Bronchial epithelial cell (primary cell): Measurements from ENCODE around the gene SYT17. TPM values are rescaled to one million over a fixed set of nuclear protein-coding genes. Genes with fewer than 3 reads are reported as not detected.

Experiments used
- DNase-seq: peaks from one replicate; pipeline ENCODE4 v3.0.0-alpha.2; 2010; ENCODE audit warnings: low read depth
- FAIRE-seq: peaks from 2 replicates; lab custom pipeline; 2011; peaks lifted over from hg19 to GRCh38; lab: Jason Lieb, UNC
- H3K27me3 ChIP-seq: 2 replicates; pipeline ENCODE4 v1.5.1; 2011; ENCODE audit warnings: low read length; ENCODE audit not compliant: control insufficient read depth, insufficient read depth
- H3K36me3 ChIP-seq: 2 replicates; pipeline ENCODE4 v1.5.1; 2011; ENCODE audit warnings: low read length; ENCODE audit not compliant: control insufficient read depth, insufficient read depth
- H3K4me3 ChIP-seq: 2 replicates; pipeline ENCODE4 v1.5.1; 2011; ENCODE audit warnings: mild to moderate bottlenecking, low read depth, low read length, control low read depth
- total RNA-seq: library from RNA; depleted of rRNA; stranded (reverse); fragments of >200 nt; gene quantifications from 2 replicates; pipeline ENCODE4 v1.2.1, GENCODE V29; 2014
- TF ChIP-seq, protein P1 (sequence below): IDR thresholded peaks from 2 replicates; pipeline ENCODE4 v1.5.1; 2011; ENCODE audit warnings: mild to moderate bottlenecking, moderate library complexity, low read length, control low read depth, inconsistent platforms; ENCODE audit not compliant: insufficient read depth, severe bottlenecking

The SYT17 gene
- total RNA-seq, 1 donor from 2014 or later: 1.1 TPM

DNA sequence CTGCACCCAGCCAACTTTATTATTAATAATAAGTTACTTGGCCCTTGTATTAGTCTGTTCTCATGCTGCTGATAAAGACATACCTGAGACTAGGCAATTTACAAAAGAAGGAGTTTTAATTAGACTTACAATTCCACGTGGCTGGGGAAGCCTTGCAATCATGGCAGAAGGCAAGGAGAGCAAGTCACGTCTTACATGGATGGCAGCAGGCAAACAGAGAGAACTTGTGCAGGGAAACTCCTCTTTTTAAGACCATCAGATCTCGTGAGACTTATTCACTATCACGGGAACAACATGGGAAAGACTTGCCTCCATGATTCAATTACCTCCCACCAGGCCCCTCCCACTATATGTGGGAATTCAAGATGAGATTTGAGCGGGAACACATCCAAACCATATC lies 47.7 kb downstream of the SYT17 start:
- no peak overlapping the region for H3K4me3 ChIP-seq
- no peaks in the 10 kb centered on the region for H3K27me3 ChIP-seq
- DNase-seq (no peak), FAIRE-seq (no peak)
- TF ChIP-seq, protein P1, sequence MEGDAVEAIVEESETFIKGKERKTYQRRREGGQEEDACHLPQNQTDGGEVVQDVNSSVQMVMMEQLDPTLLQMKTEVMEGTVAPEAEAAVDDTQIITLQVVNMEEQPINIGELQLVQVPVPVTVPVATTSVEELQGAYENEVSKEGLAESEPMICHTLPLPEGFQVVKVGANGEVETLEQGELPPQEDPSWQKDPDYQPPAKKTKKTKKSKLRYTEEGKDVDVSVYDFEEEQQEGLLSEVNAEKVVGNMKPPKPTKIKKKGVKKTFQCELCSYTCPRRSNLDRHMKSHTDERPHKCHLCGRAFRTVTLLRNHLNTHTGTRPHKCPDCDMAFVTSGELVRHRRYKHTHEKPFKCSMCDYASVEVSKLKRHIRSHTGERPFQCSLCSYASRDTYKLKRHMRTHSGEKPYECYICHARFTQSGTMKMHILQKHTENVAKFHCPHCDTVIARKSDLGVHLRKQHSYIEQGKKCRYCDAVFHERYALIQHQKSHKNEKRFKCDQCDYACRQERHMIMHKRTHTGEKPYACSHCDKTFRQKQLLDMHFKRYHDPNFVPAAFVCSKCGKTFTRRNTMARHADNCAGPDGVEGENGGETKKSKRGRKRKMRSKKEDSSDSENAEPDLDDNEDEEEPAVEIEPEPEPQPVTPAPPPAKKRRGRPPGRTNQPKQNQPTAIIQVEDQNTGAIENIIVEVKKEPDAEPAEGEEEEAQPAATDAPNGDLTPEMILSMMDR: no peak
- no peaks in the 10 kb centered on the region for H3K36me3 ChIP-seq

DNA sequence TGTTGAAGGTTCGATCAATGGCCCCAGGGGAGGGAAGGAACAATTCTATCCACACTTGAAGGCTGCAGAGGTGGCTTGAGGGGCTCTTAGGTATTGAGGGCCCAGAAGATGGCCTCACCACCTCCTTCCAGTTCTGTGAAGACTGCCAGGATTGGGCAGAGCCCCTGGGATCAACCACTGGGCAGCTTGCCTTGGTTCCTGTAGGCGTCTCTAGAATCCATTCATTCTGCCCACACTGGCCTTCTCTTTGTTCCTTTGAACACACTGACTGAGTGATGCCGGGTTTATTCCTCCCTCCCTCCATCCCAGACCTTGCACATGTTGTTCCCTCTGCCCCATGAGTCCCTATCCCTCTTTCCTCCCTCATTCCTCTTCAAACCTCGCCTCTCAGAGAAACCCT lies 50.5 kb downstream of the SYT17 start:
- Histone ChIP-seq H3K4me3 (no peak overlapping the region), H3K36me3 (no peaks in the 10 kb centered on the region), H3K27me3 (no peaks in the 10 kb centered on the region)
- TF ChIP-seq, protein P1: no peak
- FAIRE-seq (no peak), DNase-seq (no peak)

DNA sequence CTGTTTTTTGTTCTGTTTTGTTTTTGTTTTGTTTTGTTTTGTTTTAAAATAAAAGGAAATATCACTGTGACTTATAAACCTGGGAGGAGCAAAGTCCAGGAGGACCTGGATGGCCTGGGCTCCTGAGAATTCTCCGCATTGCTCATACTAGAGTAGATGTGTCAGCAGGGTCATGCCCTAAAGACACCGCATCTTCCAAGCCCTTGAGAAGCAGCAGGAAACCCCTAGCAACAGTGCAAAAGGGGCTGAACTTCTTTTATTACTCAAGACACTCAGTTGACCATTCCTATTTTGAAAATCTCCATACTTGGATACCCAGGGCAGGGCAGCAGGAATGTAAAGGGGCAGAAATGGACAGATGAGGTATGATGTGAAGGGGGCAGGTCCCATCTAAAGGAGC lies 51.8 kb downstream of the SYT17 start:
- FAIRE-seq: no peak
- Histone ChIP-seq H3K4me3 (no peak overlapping the region), H3K36me3 (no peaks in the 10 kb centered on the region), H3K27me3 (no peaks in the 10 kb centered on the region)
- TF ChIP-seq, protein P1: no peak
- DNase-seq: no peak

DNA sequence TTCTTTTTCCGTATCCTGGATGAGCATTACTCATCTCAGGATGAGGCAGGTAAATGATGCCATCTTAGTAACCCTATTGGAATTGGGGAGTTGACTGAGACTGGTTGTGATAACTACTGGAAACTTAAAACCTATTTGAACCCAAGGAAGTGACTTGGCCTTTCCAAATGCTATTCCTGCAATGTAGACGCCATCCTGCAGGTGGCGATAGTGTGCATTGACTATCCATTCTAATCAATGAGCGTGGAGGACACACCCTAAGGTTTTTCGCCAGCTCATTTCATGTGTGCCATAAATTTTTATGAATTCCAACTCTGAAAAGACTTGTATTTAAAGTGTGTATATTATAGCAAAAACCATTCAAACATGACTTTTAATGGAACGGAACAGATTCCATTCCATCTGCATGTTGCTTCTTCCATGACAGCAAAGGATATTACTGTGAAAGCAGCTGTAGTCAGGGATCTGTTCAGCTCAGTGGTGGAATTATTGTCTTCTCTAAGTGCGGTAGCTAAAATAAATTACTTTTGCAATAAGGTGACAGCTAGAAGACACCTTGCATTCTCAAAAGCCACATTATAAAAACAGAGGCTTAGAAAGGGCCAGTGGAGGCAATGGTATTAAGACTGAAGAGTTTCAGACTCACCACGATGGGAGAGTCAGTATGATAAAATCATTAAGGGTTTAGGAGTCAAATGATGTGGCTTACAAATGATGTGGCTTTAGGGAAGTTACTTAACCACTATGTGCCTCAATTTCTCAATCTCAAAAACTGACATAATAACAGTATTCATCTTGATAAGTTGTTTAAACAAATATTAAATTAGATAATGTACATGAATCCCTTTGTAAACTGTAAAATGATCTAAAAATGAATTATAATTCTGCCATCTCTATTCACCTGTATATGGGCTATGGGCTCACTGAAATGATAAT lies 55.5 kb downstream of the SYT17 start:
- Histone ChIP-seq H3K36me3 (no peaks in the 10 kb centered on the region), H3K4me3 (no peak overlapping the region), H3K27me3 (no peaks in the 10 kb centered on the region)
- DNase-seq (peak; percentile 16), FAIRE-seq (no peak)
- TF ChIP-seq, protein P1: peak; percentile 33

DNA sequence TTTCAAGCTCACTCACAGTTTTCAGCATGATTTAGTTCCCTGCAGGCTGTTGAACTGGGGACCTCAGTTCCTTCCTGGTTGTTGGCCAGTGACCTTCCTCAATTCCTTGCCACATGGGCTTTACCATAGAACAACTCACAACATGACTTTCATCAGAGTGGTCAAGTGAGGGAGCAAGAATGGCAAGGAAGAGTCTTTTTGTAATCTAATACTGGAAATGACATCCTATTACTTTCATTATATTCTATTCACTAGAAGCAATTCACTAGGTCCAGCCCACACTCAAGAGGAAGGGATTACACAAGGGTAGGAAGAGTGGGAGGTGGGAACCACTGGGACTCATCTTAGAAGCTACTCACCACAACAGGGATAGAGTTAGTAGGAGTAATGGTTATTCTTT lies 57.6 kb downstream of the SYT17 start:
- H3K27me3 ChIP-seq: no peaks in the 10 kb centered on the region
- DNase-seq (no peak), FAIRE-seq (no peak)
- TF ChIP-seq, protein P1: no peak
- no peak overlapping the region for H3K4me3 ChIP-seq
- no peaks in the 10 kb centered on the region for H3K36me3 ChIP-seq
